GM18907 (cell line): ENCODE results near the gene METTL24.
"Not testable (repeated sequence)": the region's sequence is repeated elsewhere in the genome, so short reads cannot be mapped to it uniquely, and the experiment has no call there.

Source experiments
- ATAC-seq: cut with Tn5 transposase; IDR thresholded peaks from one replicate; pipeline ENCODE4 v1.9.1; 2021; ENCODE audit warnings: mild to moderate bottlenecking, moderate library complexity; ENCODE audit not compliant: unreplicated experiment

The METTL24 gene

DNA sequence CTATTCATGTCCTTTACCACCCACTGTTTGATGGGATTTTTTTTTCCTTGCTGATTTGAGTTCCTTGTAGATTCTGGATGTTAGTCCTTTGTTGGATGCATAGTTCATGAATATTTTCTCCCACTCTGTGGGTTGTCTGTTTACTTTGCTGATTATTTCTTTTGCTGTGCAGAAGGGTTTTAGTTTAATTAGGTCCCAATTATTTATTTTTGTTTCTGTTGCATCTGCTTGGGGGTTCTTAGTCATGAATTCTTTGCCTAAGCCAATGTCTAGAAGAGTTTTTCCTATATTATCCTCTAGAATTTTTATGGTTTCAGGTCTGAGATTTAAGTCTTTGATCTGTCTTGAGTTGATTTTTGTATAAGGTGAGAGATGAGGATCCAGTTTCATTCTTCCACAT lies 85.4 kb downstream of the METTL24 start:
- not testable (repeated sequence) for ATAC-seq

DNA sequence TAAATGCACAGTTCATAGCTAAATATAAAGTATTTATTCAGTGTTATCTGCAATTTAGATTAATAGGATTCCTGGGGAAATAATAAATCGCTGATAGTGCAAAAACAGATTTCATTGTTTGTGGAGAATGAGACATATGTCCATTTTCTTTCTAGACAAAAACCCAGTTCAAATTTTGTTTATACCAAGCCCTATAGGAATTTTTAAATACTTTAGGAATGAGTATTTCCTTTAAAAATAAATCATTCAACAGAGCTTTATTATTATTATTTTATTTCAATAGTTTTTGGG lies 86.5 kb downstream of the METTL24 start:
- no peak for ATAC-seq

DNA sequence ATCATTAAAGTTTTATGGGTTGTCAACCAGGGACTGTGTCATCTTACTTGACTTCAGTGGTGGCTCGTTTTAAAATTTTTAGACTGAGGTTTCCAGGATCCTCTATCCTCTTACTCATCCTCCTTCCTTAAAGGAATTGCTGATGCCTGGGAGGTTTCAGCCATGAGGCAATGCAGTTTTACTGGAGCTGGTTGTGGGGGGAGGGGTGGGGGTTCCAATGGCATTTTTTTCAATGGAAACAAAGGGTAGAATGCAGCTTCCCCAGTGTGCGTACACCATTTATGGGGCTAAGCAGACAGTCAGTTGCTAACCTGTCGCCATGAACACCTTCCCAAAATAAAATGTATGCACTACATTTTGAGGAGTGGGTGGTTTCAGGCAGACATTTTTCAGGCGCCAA lies 88.0 kb downstream of the METTL24 start:
- ATAC-seq, result no peak

DNA sequence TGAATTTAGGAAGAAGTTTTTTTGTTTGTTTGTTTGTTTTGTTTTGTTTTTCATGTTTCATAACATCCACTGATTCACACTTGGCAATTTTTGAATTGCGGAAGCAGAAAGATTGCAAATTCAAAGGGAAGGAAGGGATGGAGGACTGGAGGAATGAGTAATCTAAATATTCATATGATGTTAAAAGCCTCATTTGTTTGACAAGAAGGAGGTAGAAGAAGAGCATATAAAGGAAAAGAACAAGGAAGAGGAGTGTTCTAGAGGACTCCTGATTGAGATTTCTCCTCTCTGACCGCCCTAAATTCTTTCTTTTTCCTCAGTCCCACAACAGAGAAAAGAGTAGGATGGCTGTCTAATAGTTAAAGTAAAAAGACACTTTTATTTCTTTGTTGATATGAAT lies 88.5 kb downstream of the METTL24 start:
- no peak for ATAC-seq

GRCh38 chr6:110266996-110267395 lies 91.2 kb downstream of the METTL24 start:
- no peak for ATAC-seq

GRCh38 chr6:110265273-110265672 lies 92.9 kb downstream of the METTL24 start:
- ATAC-seq, result no peak

GRCh38 chr6:110256366-110256765 lies 101.8 kb downstream of the METTL24 start:
- no peak for ATAC-seq

- no peak for ATAC-seq
Measured at GRCh38 chr6:110255211-110255750, 102.9 kb downstream of the METTL24 start.

GRCh38 chr6:110250838-110251237 lies 107.3 kb downstream of the METTL24 start:
- no peak for ATAC-seq

- ATAC-seq, result no peak
Measured at GRCh38 chr6:110250058-110250457, 108.1 kb downstream of the METTL24 start.

DNA sequence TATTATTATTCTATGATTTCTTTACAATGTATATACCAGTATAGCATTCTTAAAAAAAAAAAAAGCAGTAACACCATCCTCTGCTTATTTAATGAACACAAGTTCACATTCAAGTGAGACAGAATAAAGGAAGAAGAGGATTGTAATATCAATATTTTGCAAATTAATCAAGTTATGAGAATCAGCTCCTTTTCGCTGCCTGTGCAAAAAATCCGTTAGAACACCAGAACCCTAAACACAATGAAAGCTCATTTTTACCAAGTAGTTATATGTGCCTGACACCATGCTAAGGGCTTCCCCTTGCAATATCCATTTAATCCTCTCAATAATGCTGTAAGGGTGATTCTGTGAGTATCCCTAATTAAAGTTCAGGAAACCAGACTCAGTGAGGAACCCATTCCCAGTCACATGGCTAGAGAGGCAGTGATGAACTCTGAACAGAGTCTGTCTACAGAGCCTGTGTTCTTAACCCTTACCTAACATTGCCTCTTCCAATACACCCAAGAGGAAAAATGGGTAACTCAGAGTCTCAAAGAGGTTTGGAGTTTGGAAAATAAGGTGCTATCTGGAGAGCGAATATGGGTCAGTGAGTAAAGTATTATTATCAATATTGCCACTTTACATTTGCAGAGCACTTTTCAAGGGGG lies 111.1 kb downstream of the METTL24 start:
- no peak for ATAC-seq

- no peak for ATAC-seq
Measured at GRCh38 chr6:110246378-110246777, 111.8 kb downstream of the METTL24 start.

GRCh38 chr6:110244621-110245020 lies 113.5 kb downstream of the METTL24 start:
- not testable (repeated sequence) for ATAC-seq

GRCh38 chr6:110239526-110240274 lies 118.4 kb downstream of the METTL24 start:
- no peak for ATAC-seq

- not testable (repeated sequence) for ATAC-seq
Measured at GRCh38 chr6:110236007-110236406, 122.1 kb downstream of the METTL24 start.

GRCh38 chr6:110233770-110234374 lies 124.3 kb downstream of the METTL24 start:
- ATAC-seq, result peak; percentile 86

GRCh38 chr6:110232450-110232849 lies 125.7 kb downstream of the METTL24 start:
- ATAC-seq, result no peak

DNA sequence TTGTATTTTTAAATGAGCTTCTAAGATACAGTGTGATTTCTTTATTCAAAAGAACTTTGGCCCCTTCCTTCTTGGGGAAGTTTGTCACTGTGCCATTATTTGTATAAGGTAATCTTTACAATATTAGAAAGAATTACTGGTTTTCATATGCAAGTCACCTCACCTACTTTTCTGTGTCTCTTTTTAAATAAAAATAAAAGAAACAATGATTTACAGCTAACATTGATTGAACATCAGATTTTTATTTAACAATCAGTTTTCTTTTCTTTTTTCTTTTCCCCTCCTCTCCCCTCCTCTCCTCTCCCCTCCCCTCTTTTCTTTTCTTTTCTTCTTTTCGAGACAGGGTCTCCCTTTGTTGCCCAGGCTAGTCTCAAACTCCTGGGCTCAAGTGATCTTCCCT lies 131.9 kb downstream of the METTL24 start:
- ATAC-seq, result no peak

GRCh38 chr6:110221738-110222137 lies 136.4 kb downstream of the METTL24 start:
- no peak for ATAC-seq

DNA sequence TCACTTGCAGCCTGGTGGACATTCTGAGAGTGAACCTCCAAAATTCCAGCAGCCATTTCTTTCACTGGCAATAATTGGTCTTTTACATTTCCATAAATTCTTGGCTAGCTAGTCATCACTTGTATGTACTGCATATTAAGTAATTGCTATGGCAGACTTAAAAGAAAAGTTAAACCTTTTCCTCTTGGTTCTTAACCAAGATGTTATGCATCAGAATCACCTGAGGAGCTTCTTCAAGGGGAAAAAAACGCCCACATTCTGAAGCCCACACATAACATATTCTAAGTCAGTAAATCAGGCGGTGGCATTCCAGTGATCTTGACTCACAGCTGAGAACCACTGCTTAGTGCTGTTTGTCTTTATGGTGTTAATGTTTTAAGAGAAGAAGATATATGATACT lies 140.9 kb downstream of the METTL24 start:
- ATAC-seq, result no peak

- no peak for ATAC-seq
Measured at GRCh38 chr6:110216140-110216539, 142.0 kb downstream of the METTL24 start.

- no peak for ATAC-seq
Measured at GRCh38 chr6:110214338-110214737, 143.8 kb downstream of the METTL24 start.
